Activated naive CD8-positive, alpha-beta T cell (primary cell): ENCODE data around the gene KCP.
"Not testable (repeated sequence)": the region's sequence is repeated elsewhere in the genome, so short reads cannot be mapped to it uniquely, and the experiment has no call there.

ENCODE experiments used
- H3K27ac Mint-ChIP-seq: one replicate; pipeline ENCODE4 v1.8.0; 2021; ENCODE audit warnings: mixed read lengths
- H3K27me3 Mint-ChIP-seq: one replicate; pipeline ENCODE4 v1.8.0; 2021; ENCODE audit warnings: mixed read lengths
- H3K36me3 Mint-ChIP-seq: one replicate; pipeline ENCODE4 v1.8.0; 2021; ENCODE audit warnings: mixed read lengths
- H3K4me1 Mint-ChIP-seq: one replicate; pipeline ENCODE4 v1.8.0; 2021; ENCODE audit warnings: low read depth, mixed read lengths
- H3K4me3 Mint-ChIP-seq: one replicate; pipeline ENCODE4 v1.8.0; 2021; ENCODE audit warnings: mild to moderate bottlenecking, mixed read lengths
- H3K9me3 Mint-ChIP-seq: one replicate; pipeline ENCODE4 v1.8.0; 2021; ENCODE audit warnings: low read depth, mixed read lengths

Gene KCP

GRCh38 chr7:128918016-128918665 is 7.6 kb upstream of the KCP start:
- Mint-ChIP-seq H3K9me3 (no peaks in the 10 kb centered on the region), H3K27me3 (peaks cover 16% of the 10 kb centered on the region), H3K4me3 (no peak overlapping the region), H3K4me1 (peaks cover 7% of the 10 kb centered on the region), H3K36me3 (no peaks in the 10 kb centered on the region), H3K27ac (no peak overlapping the region)

GRCh38 chr7:128917122-128917521 is 6.6 kb upstream of the KCP start:
- peaks cover 7% of the 10 kb centered on the region for H3K4me1 Mint-ChIP-seq
- no peak overlapping the region for H3K4me3 Mint-ChIP-seq
- H3K27me3 Mint-ChIP-seq: peaks cover 14% of the 10 kb centered on the region
- H3K9me3 Mint-ChIP-seq: no peaks in the 10 kb centered on the region
- H3K36me3 Mint-ChIP-seq: no peaks in the 10 kb centered on the region
- H3K27ac Mint-ChIP-seq: no peak overlapping the region

- H3K9me3 Mint-ChIP-seq: no peaks in the 10 kb centered on the region
- peaks cover 15% of the 10 kb centered on the region for H3K27me3 Mint-ChIP-seq
- H3K27ac Mint-ChIP-seq: no peak overlapping the region
- peak overlapping the region; percentile 10 for H3K4me3 Mint-ChIP-seq
- no peaks in the 10 kb centered on the region for H3K36me3 Mint-ChIP-seq
- H3K4me1 Mint-ChIP-seq: peaks cover 7% of the 10 kb centered on the region
Observed at GRCh38 chr7:128916643-128916915, 6.1 kb upstream of the KCP start.

GRCh38 chr7:128915841-128916642 is 5.5 kb upstream of the KCP start:
- peaks cover 20% of the 10 kb centered on the region for H3K27me3 Mint-ChIP-seq

GRCh38 chr7:128915271-128915819 is 4.8 kb upstream of the KCP start:
- Mint-ChIP-seq H3K4me3 (peak overlapping the region; percentile 68), H3K4me1 (peaks cover 7% of the 10 kb centered on the region), H3K27me3 (peaks cover 23% of the 10 kb centered on the region), H3K9me3 (no peaks in the 10 kb centered on the region), H3K36me3 (no peaks in the 10 kb centered on the region), H3K27ac (no peak overlapping the region)

More at GRCh38 chr7:128915841-128916642, 5.5 kb upstream of the KCP start:
- H3K27ac Mint-ChIP-seq: no peak overlapping the region
- peak overlapping the region; percentile 68 for H3K4me3 Mint-ChIP-seq
- no peaks in the 10 kb centered on the region for H3K36me3 Mint-ChIP-seq
- peaks cover 7% of the 10 kb centered on the region for H3K4me1 Mint-ChIP-seq
- H3K9me3 Mint-ChIP-seq: no peaks in the 10 kb centered on the region

- Mint-ChIP-seq H3K27me3 (peaks cover 24% of the 10 kb centered on the region), H3K9me3 (no peaks in the 10 kb centered on the region), H3K4me1 (peaks cover 7% of the 10 kb centered on the region), H3K4me3 (no peak overlapping the region), H3K36me3 (no peaks in the 10 kb centered on the region), H3K27ac (no peak overlapping the region)
Observed at GRCh38 chr7:128914566-128915151, 4.2 kb upstream of the KCP start.

- Mint-ChIP-seq H3K9me3 (no peaks in the 10 kb centered on the region), H3K4me1 (peaks cover 7% of the 10 kb centered on the region), H3K27me3 (peaks cover 26% of the 10 kb centered on the region), H3K36me3 (no peaks in the 10 kb centered on the region), H3K27ac (no peak overlapping the region), H3K4me3 (peak overlapping the region; percentile 49)
Observed at GRCh38 chr7:128913870-128914565, 3.5 kb upstream of the KCP start.

- H3K27ac Mint-ChIP-seq, H3K4me3 Mint-ChIP-seq, H3K36me3 Mint-ChIP-seq, H3K9me3 Mint-ChIP-seq, H3K4me1 Mint-ChIP-seq: not testable (repeated sequence)
- peaks cover 25% of the 10 kb centered on the region for H3K27me3 Mint-ChIP-seq
Observed at GRCh38 chr7:128912709-128913495, 2.4 kb upstream of the KCP start.

GRCh38 chr7:128912281-128912680 is 1.8 kb upstream of the KCP start:
- Mint-ChIP-seq H3K36me3 (no peaks in the 10 kb centered on the region), H3K9me3 (no peaks in the 10 kb centered on the region), H3K27me3 (peaks cover 23% of the 10 kb centered on the region), H3K27ac (no peak overlapping the region), H3K4me3 (no peak overlapping the region), H3K4me1 (peaks cover 7% of the 10 kb centered on the region)

- no peaks in the 10 kb centered on the region for H3K9me3 Mint-ChIP-seq
- H3K27me3 Mint-ChIP-seq: peaks cover 21% of the 10 kb centered on the region
- no peaks in the 10 kb centered on the region for H3K36me3 Mint-ChIP-seq
- H3K27ac Mint-ChIP-seq: no peak overlapping the region
- H3K4me1 Mint-ChIP-seq: peaks cover 7% of the 10 kb centered on the region
- H3K4me3 Mint-ChIP-seq: no peak overlapping the region
Observed at GRCh38 chr7:128911423-128912031, 1.0 kb upstream of the KCP start.

- no peak overlapping the region for H3K27ac Mint-ChIP-seq
- H3K36me3 Mint-ChIP-seq: no peaks in the 10 kb centered on the region
- no peak overlapping the region for H3K4me3 Mint-ChIP-seq
- peaks cover 17% of the 10 kb centered on the region for H3K27me3 Mint-ChIP-seq
- no peaks in the 10 kb centered on the region for H3K9me3 Mint-ChIP-seq
- peaks cover 3% of the 10 kb centered on the region for H3K4me1 Mint-ChIP-seq
Observed at GRCh38 chr7:128909625-128910568, 612 bp downstream of the KCP start.

GRCh38 chr7:128908750-128909624 is 1.5 kb downstream of the KCP start:
- H3K4me3 Mint-ChIP-seq: no peak overlapping the region
- H3K4me1 Mint-ChIP-seq: no peaks in the 10 kb centered on the region
- H3K9me3 Mint-ChIP-seq: no peaks in the 10 kb centered on the region
- peaks cover 13% of the 10 kb centered on the region for H3K27me3 Mint-ChIP-seq
- no peaks in the 10 kb centered on the region for H3K36me3 Mint-ChIP-seq
- no peak overlapping the region for H3K27ac Mint-ChIP-seq
